Thyroid gland (tissue), 4 donors: ENCODE measurements around the gene SARDH.

Experiments
- CTCF ChIP-seq, 6 experiments: fragments of 200-600 bp in 3 of 6; fragments of 450-650 bp in 3 of 6; sonication (generic) in 3 of 6; IDR thresholded peaks; one replicate each; pipeline ENCODE4 v1.5.1; 2016 to 2019; ENCODE audit warnings: antibody characterized with exemption in 6 of 6, mild to moderate bottlenecking in 2 of 6, inconsistent platforms in 1 of 6, moderate library complexity in 1 of 6
- POLR2A ChIP-seq, 2 donors: fragments of 450-650 bp; IDR thresholded peaks; one replicate each; pipeline ENCODE4 v1.6.1; 2017; ENCODE audit warnings: antibody characterized with exemption in 2 of 2, mild to moderate bottlenecking in 2 of 2, moderate library complexity in 1 of 2

- TF ChIP-seq CTCF (IDR thresholded peaks at IDR 0.05) (no peak), POLR2A (IDR thresholded peaks at IDR 0.05) (no peak)
These were observed 19.4 kb downstream of the SARDH start for GRCh38 chr9:133718563-133719315.
